Keratinocyte (primary cell): ENCODE results near the gene RPL28. TPM values are rescaled to one million over a fixed set of nuclear protein-coding genes. Genes with fewer than 3 reads are reported as not detected.

Experiments used
- DNase-seq: peaks from one replicate; pipeline ENCODE4 v3.0.0-alpha.2; 2011; ENCODE audit warnings: low read depth, missing footprints, low spot score
- FAIRE-seq: peaks from 2 replicates; lab custom pipeline; 2011; peaks lifted over from hg19 to GRCh38; lab: Jason Lieb, UNC
- H2AFZ ChIP-seq: 2 replicates; pipeline ENCODE4 v1.6.0; 2012; ENCODE audit warnings: low read length, control low read depth, inconsistent platforms; ENCODE audit not compliant: control insufficient read depth
- H3K27ac ChIP-seq: 2 replicates; pipeline ENCODE4 v1.5.1; 2011; ENCODE audit warnings: low read length; ENCODE audit not compliant: control insufficient read depth, insufficient read depth
- H3K27me3 ChIP-seq: 3 replicates; pipeline ENCODE4 v1.6.0; 2011; ENCODE audit warnings: low read length; ENCODE audit not compliant: control insufficient read depth, insufficient read depth; ENCODE audit errors: extremely low read depth
- H3K36me3 ChIP-seq, 2 experiments: 2 replicates in 1 of 2; 3 replicates in 1 of 2; pipeline ENCODE4 v1.5.1; 2011; ENCODE audit warnings: low read length in 2 of 2, mild to moderate bottlenecking in 1 of 2; ENCODE audit not compliant: control insufficient read depth in 2 of 2, insufficient read depth in 2 of 2; ENCODE audit errors: extremely low read depth in 1 of 2
- H3K4me1 ChIP-seq: 3 replicates; pipeline ENCODE4 v1.5.1; 2011; ENCODE audit warnings: low read length; ENCODE audit not compliant: control insufficient read depth, insufficient read depth; ENCODE audit errors: extremely low read depth
- H3K4me2 ChIP-seq: 3 replicates; pipeline ENCODE4 v1.6.0; 2011; ENCODE audit warnings: low read depth, low read length; ENCODE audit not compliant: control insufficient read depth, insufficient read depth; ENCODE audit errors: extremely low read depth
- H3K4me3 ChIP-seq, 3 experiments: fragments of 200-600 bp in 1 of 3; sonication (generic) in 1 of 3; 2 replicates in 2 of 3; 3 replicates in 1 of 3; pipeline ENCODE4 v1.5.1; 2011 to 2016; ENCODE audit warnings: low read length in 3 of 3, mild to moderate bottlenecking in 3 of 3, control low read depth in 2 of 3, inconsistent platforms in 1 of 3, low read depth in 1 of 3, mixed read lengths in 1 of 3, mixed run types in 1 of 3, moderate library complexity in 1 of 3; ENCODE audit not compliant: control insufficient read depth in 2 of 3, insufficient read depth in 2 of 3; ENCODE audit errors: extremely low read depth in 1 of 3
- H3K79me2 ChIP-seq: 2 replicates; pipeline ENCODE4 v1.6.0; 2012; ENCODE audit warnings: low read length; ENCODE audit not compliant: control insufficient read depth, insufficient read depth
- H3K9ac ChIP-seq: 3 replicates; pipeline ENCODE4 v1.6.0; 2011; ENCODE audit warnings: low read length; ENCODE audit not compliant: control insufficient read depth, insufficient read depth; ENCODE audit errors: extremely low read depth
- H3K9me1 ChIP-seq: 3 replicates; pipeline ENCODE4 v1.6.0; 2011; ENCODE audit warnings: low read length; ENCODE audit not compliant: control insufficient read depth, insufficient read depth; ENCODE audit errors: extremely low read depth
- H3K9me3 ChIP-seq: 2 replicates; pipeline ENCODE4 v1.5.1; 2012; ENCODE audit warnings: low read depth, low read length; ENCODE audit not compliant: control insufficient read depth
- H4K20me1 ChIP-seq: 3 replicates; pipeline ENCODE4 v1.6.0; 2011; ENCODE audit warnings: low read length; ENCODE audit not compliant: control insufficient read depth, insufficient read depth; ENCODE audit errors: extremely low read depth
- CTCF ChIP-seq, 3 experiments: IDR thresholded peaks in 1 of 3; conservative IDR thresholded peaks in 1 of 3; optimal IDR thresholded peaks in 1 of 3; 2 replicates in 2 of 3; 3 replicates in 1 of 3; pipeline versions ENCODE3 to v1.5.1; 2011; ENCODE audit warnings: low read length in 3 of 3, mild to moderate bottlenecking in 3 of 3, moderate library complexity in 2 of 3, control low read depth in 1 of 3, inconsistent platforms in 1 of 3; ENCODE audit not compliant: insufficient read depth in 2 of 3; ENCODE audit errors: extremely low read depth in 1 of 3
- EZH2 ChIP-seq: IDR thresholded peaks from one replicate; pipeline ENCODE4 v1.6.1; 2012; ENCODE audit warnings: inconsistent platforms, mild to moderate bottlenecking, low read length, moderate library complexity
- dilution Hi-C: fragments of 300-500 bp; cut with MboI; formaldehyde crosslinking; loops from one replicate; pipeline ENCODE4 v1.7.0; 2020; ENCODE audit warnings: low sequenced_read_pairs; ENCODE audit not compliant: extremely low pct_ligation_motif_present
- polyA plus RNA-seq, 5 experiments: library from polyadenylated mRNA; depleted of rRNA in 3 of 5; stranded (reverse) in 3 of 5; stranded (forward) in 1 of 5; unstranded in 1 of 5; fragments of >200 nt; gene quantifications; 1 replicate in 1 of 5; 2 replicates in 3 of 5; 3 replicates in 1 of 5; pipeline versions ENCODE4 v1.2.1 to v1.2.3, GENCODE V29; 2011 to 2012; ENCODE audit warnings: missing spikeins in 2 of 5, low read depth in 1 of 5, low replicate concordance in 1 of 5

Gene RPL28
- polyA plus RNA-seq, 1 donor (not counting 4 experiments of a cell fraction or from before 2014, with no cell fraction given) = 282 TPM

DNA sequence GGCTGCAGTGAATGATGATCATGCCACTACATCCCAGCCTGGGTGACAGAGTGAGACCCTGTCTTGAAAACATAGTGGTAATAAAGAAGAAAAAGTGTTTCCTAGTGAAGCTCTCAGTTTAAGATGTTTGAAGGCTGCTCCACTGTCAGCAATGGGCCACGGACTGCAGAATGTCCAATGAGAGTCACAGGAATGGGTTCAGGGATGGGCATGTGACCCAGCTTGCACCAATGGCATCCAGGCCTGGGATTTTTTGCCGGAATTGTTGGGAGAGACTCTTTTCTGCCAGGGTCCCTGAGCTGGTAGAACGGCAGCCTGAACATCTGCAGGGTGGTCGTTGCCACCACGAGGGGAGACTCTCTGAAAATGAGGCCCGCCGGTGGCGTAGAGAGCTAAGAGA, 51.1 kb downstream of the RPL28 start:
- Histone ChIP-seq H3K4me1 (peaks cover 3% of the 10 kb centered on the region), H3K9ac (no peak overlapping the region), H3K79me2 (no peaks in the 10 kb centered on the region), H3K4me2 (no peak overlapping the region), H4K20me1 (peaks cover 9% of the 10 kb centered on the region), H2AFZ (no peak overlapping the region), H3K4me3 (no peak overlapping the region), H3K36me3 (no peaks in the 10 kb centered on the region), H3K9me3 (no peaks in the 10 kb centered on the region), H3K9me1 (no peaks in the 10 kb centered on the region), H3K27me3 (peaks cover 45% of the 10 kb centered on the region), H3K27ac (no peak overlapping the region)
- TF ChIP-seq CTCF (optimal IDR thresholded peaks at IDR 0.05 in 1 of 3, IDR thresholded peaks at IDR 0.05 in 1 of 3, conservative IDR thresholded peaks at IDR 0.05 in 1 of 3; ENCODE audit: extremely low read depth in 1 of 3, insufficient read depth in 2 of 3, low read length in 3 of 3) (no peak), EZH2 (no peak)
- dilution Hi-C loops = no loop called here
- no peak for FAIRE-seq
- DNase-seq = no peak

DNA sequence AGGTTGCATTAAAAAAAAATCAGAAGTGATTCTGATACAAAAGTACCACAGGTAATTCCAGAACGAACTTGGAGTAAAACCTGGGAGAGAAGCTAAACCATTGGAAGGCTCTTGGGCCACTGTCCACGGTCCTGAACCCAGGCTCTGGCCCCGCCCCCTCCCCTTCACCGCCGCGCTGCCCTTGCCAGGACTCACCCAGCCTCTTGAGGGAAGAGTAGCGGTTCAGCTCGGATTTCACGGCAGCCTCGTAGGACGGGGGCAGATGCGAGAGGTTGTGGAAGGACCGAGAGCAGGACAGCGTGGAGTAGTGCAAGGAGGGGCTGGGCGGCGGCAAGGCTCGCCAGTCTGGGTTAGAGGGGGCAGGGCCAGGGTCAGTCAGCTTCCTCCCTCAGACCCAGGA, 51.7 kb downstream of the RPL28 start:
- dilution Hi-C loops = no loop called here
- H3K27ac ChIP-seq = no peak overlapping the region
- no peak overlapping the region for H2AFZ ChIP-seq
- H3K27me3 ChIP-seq = peaks cover 47% of the 10 kb centered on the region
- no peaks in the 10 kb centered on the region for H3K9me3 ChIP-seq
- TF ChIP-seq EZH2 (no peak), CTCF (optimal IDR thresholded peaks at IDR 0.05 in 1 of 3, IDR thresholded peaks at IDR 0.05 in 1 of 3, conservative IDR thresholded peaks at IDR 0.05 in 1 of 3; ENCODE audit: extremely low read depth in 1 of 3, insufficient read depth in 2 of 3, low read length in 3 of 3) (no peak)
- H4K20me1 ChIP-seq = peaks cover 9% of the 10 kb centered on the region
- H3K9ac ChIP-seq = no peak overlapping the region
- H3K79me2 ChIP-seq = no peaks in the 10 kb centered on the region
- no peaks in the 10 kb centered on the region for H3K36me3 ChIP-seq
- FAIRE-seq = peak; percentile 9
- peaks cover 3% of the 10 kb centered on the region for H3K4me1 ChIP-seq
- H3K4me2 ChIP-seq = no peak overlapping the region
- H3K4me3 ChIP-seq = no peak overlapping the region
- DNase-seq = no peak
- no peaks in the 10 kb centered on the region for H3K9me1 ChIP-seq
